ENCODE results near the gene PEPD.

PEPD gene

GRCh38 chr19:33545217-33545981 is 23.8 kb upstream of the PEPD start:
- no peak for DNase-seq

- no peak for DNase-seq
Observed at GRCh38 chr19:33535226-33535625, 13.6 kb upstream of the PEPD start.

GRCh38 chr19:33532859-33533460 is 11.4 kb upstream of the PEPD start:
- no peak for DNase-seq

GRCh38 chr19:33530842-33531241 is 9.3 kb upstream of the PEPD start:
- no peak for DNase-seq

- no peak for DNase-seq
Observed at GRCh38 chr19:33530296-33530695, 8.7 kb upstream of the PEPD start.

GRCh38 chr19:33529094-33529676 is 7.6 kb upstream of the PEPD start:
- DNase-seq: no peak

- DNase-seq: no peak
Observed at GRCh38 chr19:33528404-33528803, 6.8 kb upstream of the PEPD start.

- DNase-seq: no peak
Observed at GRCh38 chr19:33527125-33527524, 5.5 kb upstream of the PEPD start.

GRCh38 chr19:33524024-33524664 is 2.6 kb upstream of the PEPD start:
- DNase-seq: no peak

GRCh38 chr19:33523167-33523566 is 1.6 kb upstream of the PEPD start:
- DNase-seq: no peak

- DNase-seq: no peak
Observed at GRCh38 chr19:33522371-33522662, 726 bp upstream of the PEPD start.

- no peak for DNase-seq
Observed at GRCh38 chr19:33520844-33521479, 629 bp downstream of the PEPD start.

GRCh38 chr19:33520048-33520643 is 1.4 kb downstream of the PEPD start:
- DNase-seq: no peak

- no peak for DNase-seq
Observed at GRCh38 chr19:33519416-33519815, 2.2 kb downstream of the PEPD start.

GRCh38 chr19:33518541-33518940 is 3.0 kb downstream of the PEPD start:
- no peak for DNase-seq

- no peak for DNase-seq
Observed at GRCh38 chr19:33517922-33518321, 3.7 kb downstream of the PEPD start.

GRCh38 chr19:33515921-33516320 is 5.7 kb downstream of the PEPD start:
- DNase-seq: no peak

- DNase-seq: peak; percentile 3 to 25
Observed at GRCh38 chr19:33514885-33515551, 6.6 kb downstream of the PEPD start.

- no peak for DNase-seq
Observed at GRCh38 chr19:33513424-33513823, 8.2 kb downstream of the PEPD start.

- no peak for DNase-seq
Observed at GRCh38 chr19:33512580-33513137, 8.9 kb downstream of the PEPD start.

- no peak for DNase-seq
Observed at GRCh38 chr19:33512021-33512420, 9.6 kb downstream of the PEPD start.

- no peak for DNase-seq
Observed at GRCh38 chr19:33511346-33511745, 10.2 kb downstream of the PEPD start.
